Astrocyte (in vitro differentiated cells and primary cell): Measurements from ENCODE around the gene LAYN. TPM values are rescaled to one million over a fixed set of nuclear protein-coding genes. Genes with fewer than 3 reads are reported as not detected.

Experiments used
- DNase-seq: peaks from one replicate; pipeline ENCODE4 v3.0.0-alpha.2; 2010; ENCODE audit warnings: low read depth
- FAIRE-seq: peaks from 2 replicates; lab custom pipeline; 2011; peaks lifted over from hg19 to GRCh38; lab: Jason Lieb, UNC
- H2AFZ ChIP-seq: 2 replicates; pipeline ENCODE4 v1.6.0; 2012; ENCODE audit warnings: low read depth, low read length, inconsistent platforms
- H3K27ac ChIP-seq: 2 replicates; pipeline ENCODE4 v1.5.1; 2011; ENCODE audit warnings: low read depth, low read length, inconsistent platforms
- H3K27me3 ChIP-seq: 2 replicates; pipeline ENCODE4 v1.6.0; 2011; ENCODE audit warnings: low read length, inconsistent platforms; ENCODE audit not compliant: insufficient read depth
- H3K36me3 ChIP-seq: 2 replicates; pipeline ENCODE4 v1.5.1; 2011; ENCODE audit warnings: low read length, inconsistent platforms; ENCODE audit not compliant: insufficient read depth
- H3K4me1 ChIP-seq: 2 replicates; pipeline ENCODE4 v1.5.1; 2011; ENCODE audit warnings: low read length, inconsistent platforms; ENCODE audit not compliant: insufficient read depth
- H3K4me2 ChIP-seq: 2 replicates; pipeline ENCODE4 v1.6.0; 2012; ENCODE audit warnings: low read length, inconsistent platforms
- H3K4me3 ChIP-seq: 2 replicates; pipeline ENCODE4 v1.5.1; 2011; ENCODE audit warnings: low read depth, mild to moderate bottlenecking, low read length, inconsistent platforms; ENCODE audit not compliant: insufficient read depth
- H3K79me2 ChIP-seq: 2 replicates; pipeline ENCODE4 v1.6.0; 2012; ENCODE audit warnings: mild to moderate bottlenecking, low read length, inconsistent platforms; ENCODE audit not compliant: insufficient read depth
- H3K9ac ChIP-seq: 2 replicates; pipeline ENCODE4 v1.6.0; 2012; ENCODE audit warnings: mild to moderate bottlenecking, low read length, inconsistent platforms
- H3K9me3 ChIP-seq: 2 replicates; pipeline ENCODE4 v1.5.1; 2012; ENCODE audit warnings: low read depth, mild to moderate bottlenecking, low read length, inconsistent platforms; ENCODE audit not compliant: insufficient read depth
- H4K20me1 ChIP-seq: 2 replicates; pipeline ENCODE4 v1.6.0; 2012; ENCODE audit warnings: low read length, inconsistent platforms; ENCODE audit not compliant: insufficient read depth
- H3K27ac Mint-ChIP-seq: one replicate; pipeline ENCODE4 v1.8.0; 2021; ENCODE audit warnings: mild to moderate bottlenecking, mixed read lengths; ENCODE audit not compliant: unreplicated experiment
- H3K27me3 Mint-ChIP-seq: one replicate; pipeline ENCODE4 v1.8.0; 2021; ENCODE audit warnings: low read depth, mixed read lengths; ENCODE audit not compliant: unreplicated experiment
- H3K36me3 Mint-ChIP-seq: one replicate; pipeline ENCODE4 v1.8.0; 2021; ENCODE audit warnings: low read depth, mixed read lengths; ENCODE audit not compliant: unreplicated experiment
- H3K4me1 Mint-ChIP-seq: one replicate; pipeline ENCODE4 v1.8.0; 2021; ENCODE audit warnings: low read depth, mixed read lengths; ENCODE audit not compliant: unreplicated experiment
- H3K4me3 Mint-ChIP-seq: one replicate; pipeline ENCODE4 v1.8.0; 2021; ENCODE audit warnings: mild to moderate bottlenecking, moderate library complexity, mixed read lengths; ENCODE audit not compliant: unreplicated experiment
- H3K9me3 Mint-ChIP-seq: one replicate; pipeline ENCODE4 v1.8.0; 2021; ENCODE audit warnings: mild to moderate bottlenecking, mixed read lengths; ENCODE audit not compliant: unreplicated experiment
- CTCF ChIP-seq: IDR thresholded peaks from 2 replicates; pipeline ENCODE4 v1.5.1; 2011; ENCODE audit warnings: low read depth, mild to moderate bottlenecking, inconsistent platforms, low read length, moderate library complexity; ENCODE audit not compliant: insufficient read depth
- EZH2 ChIP-seq: IDR thresholded peaks from 2 replicates; pipeline ENCODE4 v1.6.1; 2012; ENCODE audit warnings: mild to moderate bottlenecking, low read length, inconsistent platforms; ENCODE audit not compliant: insufficient read depth
- total RNA-seq: library from RNA; stranded (reverse); gene quantifications from 2 replicates; pipeline ENCODE4 v1.2.1, GENCODE V29; 2021

The LAYN gene
- total RNA-seq, 1 donor from 2014 or later: 54.5 TPM

- no peaks in the 10 kb centered on the region for H3K36me3 Mint-ChIP-seq
- peak overlapping the region; percentile 93 for H3K27ac Mint-ChIP-seq
- H3K27me3 Mint-ChIP-seq: no peaks in the 10 kb centered on the region
- no peaks in the 10 kb centered on the region for H3K36me3 ChIP-seq
- H4K20me1 ChIP-seq: no peaks in the 10 kb centered on the region
- peak overlapping the region; percentile 48 for H2AFZ ChIP-seq
- no peak overlapping the region for H3K4me3 ChIP-seq
- H3K79me2 ChIP-seq: no peaks in the 10 kb centered on the region
- H3K9ac ChIP-seq: peak overlapping the region; percentile 43
- peaks cover 39% of the 10 kb centered on the region for H3K4me1 Mint-ChIP-seq
- peak overlapping the region; percentile 65 for H3K4me2 ChIP-seq
- FAIRE-seq (peak; percentile 93), DNase-seq (peak; percentile 92)
- no peaks in the 10 kb centered on the region for H3K9me3 ChIP-seq
- H3K9me3 Mint-ChIP-seq: no peaks in the 10 kb centered on the region
- TF ChIP-seq EZH2 (no peak), CTCF (no peak)
- H3K4me1 ChIP-seq: peaks cover 23% of the 10 kb centered on the region
- no peak overlapping the region for H3K4me3 Mint-ChIP-seq
- H3K27me3 ChIP-seq: no peaks in the 10 kb centered on the region
- peak overlapping the region; percentile 68 for H3K27ac ChIP-seq
Observed at GRCh38 chr11:111531687-111532364, 8.7 kb upstream of the LAYN start.

DNA sequence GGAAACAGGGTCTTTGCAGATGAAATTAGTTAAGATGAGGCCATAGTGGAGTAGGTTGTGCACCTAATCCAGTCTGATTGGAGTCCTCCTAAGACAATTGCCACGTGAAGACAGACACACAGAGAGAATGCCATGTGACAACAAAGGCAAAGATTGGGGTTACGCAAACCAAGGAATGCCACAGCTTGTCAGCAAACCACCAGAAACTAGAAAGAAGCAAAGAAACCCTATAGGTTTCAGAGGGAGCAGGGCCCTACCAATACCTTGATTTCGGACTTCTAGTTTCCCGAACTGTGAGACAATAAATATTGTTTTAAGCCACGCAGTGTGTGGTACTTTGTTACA is 8.2 kb upstream of the LAYN start:
- Histone ChIP-seq H3K4me3 (no peak overlapping the region), H3K79me2 (no peaks in the 10 kb centered on the region), H3K4me2 (no peak overlapping the region), H3K27ac (no peak overlapping the region), H3K9ac (no peak overlapping the region), H3K27me3 (no peaks in the 10 kb centered on the region), H3K36me3 (no peaks in the 10 kb centered on the region), H3K9me3 (no peaks in the 10 kb centered on the region), H4K20me1 (no peaks in the 10 kb centered on the region), H3K4me1 (peaks cover 20% of the 10 kb centered on the region), H2AFZ (no peak overlapping the region)
- FAIRE-seq (no peak), DNase-seq (no peak)
- H3K4me1 Mint-ChIP-seq: peaks cover 34% of the 10 kb centered on the region
- H3K4me3 Mint-ChIP-seq: no peak overlapping the region
- H3K27me3 Mint-ChIP-seq: no peaks in the 10 kb centered on the region
- no peaks in the 10 kb centered on the region for H3K9me3 Mint-ChIP-seq
- H3K27ac Mint-ChIP-seq: peak overlapping the region; percentile 93
- no peak for TF ChIP-seq CTCF
- no peak for TF ChIP-seq EZH2
- no peaks in the 10 kb centered on the region for H3K36me3 Mint-ChIP-seq

DNA sequence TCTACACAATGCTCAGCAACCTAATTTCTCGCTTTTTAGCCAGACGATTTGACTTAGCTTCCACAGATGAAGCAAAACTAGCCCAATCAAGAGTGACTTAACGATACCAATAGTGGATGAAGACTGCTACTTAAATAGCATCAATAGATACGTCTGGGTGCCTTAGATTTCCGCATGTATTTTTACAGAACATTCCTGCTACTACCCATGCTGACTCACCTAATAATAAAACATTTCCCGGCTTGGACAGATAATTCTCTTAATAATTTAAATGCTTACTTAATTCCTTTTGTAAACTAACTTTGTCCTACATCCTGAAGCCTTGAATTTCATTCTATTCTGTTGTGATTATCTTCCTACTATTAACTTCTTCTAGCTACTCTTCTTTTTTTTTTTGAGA is 5.2 kb upstream of the LAYN start:
- no peak for FAIRE-seq
- H3K27me3 Mint-ChIP-seq: no peaks in the 10 kb centered on the region
- H3K4me1 Mint-ChIP-seq: peaks cover 22% of the 10 kb centered on the region

More for the DNA sequence above, 5.2 kb upstream of the LAYN start:
- no peak for DNase-seq
- Histone ChIP-seq H3K79me2 (no peaks in the 10 kb centered on the region), H3K27ac (no peak overlapping the region), H3K9ac (no peak overlapping the region), H3K4me2 (no peak overlapping the region), H3K9me3 (no peaks in the 10 kb centered on the region), H2AFZ (no peak overlapping the region), H3K36me3 (no peaks in the 10 kb centered on the region), H3K4me1 (peaks cover 24% of the 10 kb centered on the region), H4K20me1 (no peaks in the 10 kb centered on the region), H3K27me3 (no peaks in the 10 kb centered on the region), H3K4me3 (no peak overlapping the region)
- Mint-ChIP-seq H3K36me3 (no peaks in the 10 kb centered on the region), H3K9me3 (peaks cover 3% of the 10 kb centered on the region), H3K27ac (no peak overlapping the region), H3K4me3 (no peak overlapping the region)
- no peak for TF ChIP-seq CTCF
- TF ChIP-seq EZH2: no peak
